HG02763 (cell line): Measurements from ENCODE around the gene FGF12.
A peak's percentile ranks its signal among the peaks of the same experiment; 100 is the strongest.

Experiments
- ATAC-seq: cut with Tn5 transposase; IDR thresholded peaks from one replicate; pipeline ENCODE4 v1.9.1; 2021; ENCODE audit warnings: mild to moderate bottlenecking, moderate library complexity; ENCODE audit not compliant: unreplicated experiment

Gene FGF12

GRCh38 chr3:192212335-192212734 is 515.0 kb downstream of the FGF12 start:
- ATAC-seq, result no peak

DNA sequence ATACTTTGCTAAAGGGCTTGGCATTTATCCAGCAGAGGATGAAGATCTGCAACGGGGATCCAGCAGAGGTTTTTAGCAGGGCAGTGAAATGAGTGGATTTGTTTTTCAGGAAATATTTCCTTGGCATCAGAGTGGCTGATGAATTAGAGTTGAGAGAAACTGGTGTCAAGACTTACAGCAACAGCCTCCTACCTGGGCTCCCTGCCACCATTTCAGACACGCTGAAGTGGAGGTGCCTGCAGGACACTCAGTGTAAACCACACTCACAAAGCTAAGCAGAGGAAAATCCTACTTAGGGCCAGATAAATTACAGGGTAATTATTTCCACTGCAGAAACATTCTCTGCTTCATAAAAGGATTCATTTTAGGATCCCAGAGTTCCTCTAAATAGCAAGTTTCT is 519.7 kb downstream of the FGF12 start:
- no peak for ATAC-seq

- no peak for ATAC-seq
Measured at GRCh38 chr3:192207239-192207638, 520.1 kb downstream of the FGF12 start.

GRCh38 chr3:192194085-192194484 is 533.3 kb downstream of the FGF12 start:
- no peak for ATAC-seq

- ATAC-seq, result peak; percentile 94
Measured at GRCh38 chr3:192188218-192188835, 539.0 kb downstream of the FGF12 start.

GRCh38 chr3:192187485-192188051 is 539.8 kb downstream of the FGF12 start:
- no peak for ATAC-seq

- no peak for ATAC-seq
Measured at GRCh38 chr3:192186498-192186897, 540.8 kb downstream of the FGF12 start.

- no peak for ATAC-seq
Measured at GRCh38 chr3:192186045-192186444, 541.3 kb downstream of the FGF12 start.

DNA sequence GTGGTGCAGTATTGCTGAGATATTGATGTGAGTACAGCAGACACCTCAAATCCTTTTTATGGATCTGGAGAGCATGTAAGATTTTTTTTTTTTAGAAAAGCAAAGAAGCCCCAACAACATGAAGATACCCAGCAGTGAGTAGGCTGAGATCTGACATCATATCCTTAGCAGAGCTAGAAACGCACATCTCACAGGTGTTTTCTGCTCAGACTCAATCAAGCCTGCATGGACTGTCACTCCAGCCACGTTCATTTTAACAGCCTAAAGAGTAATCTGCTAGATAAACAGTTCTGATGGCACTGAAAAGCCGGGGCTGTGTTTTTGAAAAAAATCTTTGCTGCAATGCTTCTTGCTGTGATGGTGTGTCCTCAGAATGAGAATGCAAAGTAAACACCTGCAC is 544.2 kb downstream of the FGF12 start:
- ATAC-seq, result peak; percentile 48

DNA sequence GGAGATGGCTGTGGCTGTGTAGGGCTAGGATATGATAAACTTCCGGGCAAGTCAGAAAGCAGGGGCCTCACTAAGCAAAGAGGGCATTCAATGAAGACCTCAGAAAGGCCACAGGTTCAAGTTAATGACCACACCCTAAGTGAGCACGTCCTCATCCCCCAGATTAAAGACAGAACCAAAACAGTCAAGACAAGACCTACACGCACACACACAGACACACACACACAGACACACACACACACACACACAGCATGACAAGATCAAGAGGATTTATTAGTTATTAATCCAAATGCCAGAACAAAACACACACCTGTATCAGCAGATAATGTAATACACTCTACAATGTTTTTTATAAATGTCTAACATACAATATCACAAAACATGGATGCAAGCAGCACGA is 546.2 kb downstream of the FGF12 start:
- ATAC-seq, result no peak

DNA sequence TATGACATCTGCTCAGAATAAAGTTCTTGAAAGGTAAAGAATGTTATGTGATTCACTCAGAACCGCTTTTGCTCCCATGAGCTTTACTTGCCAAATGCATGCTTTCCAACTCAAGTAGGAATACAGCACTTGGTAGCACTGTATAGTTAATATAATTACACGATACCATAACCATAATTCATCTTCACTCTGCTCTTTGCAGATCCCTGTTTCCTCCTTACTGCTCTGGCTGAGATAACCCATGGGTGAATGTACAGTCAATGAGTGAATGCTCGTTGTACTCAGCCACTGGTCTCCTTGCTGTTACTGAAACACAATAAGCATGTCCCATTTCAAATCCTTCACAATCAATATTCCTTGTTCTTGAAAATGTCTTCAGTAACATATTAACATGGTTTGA is 550.0 kb downstream of the FGF12 start:
- no peak for ATAC-seq

DNA sequence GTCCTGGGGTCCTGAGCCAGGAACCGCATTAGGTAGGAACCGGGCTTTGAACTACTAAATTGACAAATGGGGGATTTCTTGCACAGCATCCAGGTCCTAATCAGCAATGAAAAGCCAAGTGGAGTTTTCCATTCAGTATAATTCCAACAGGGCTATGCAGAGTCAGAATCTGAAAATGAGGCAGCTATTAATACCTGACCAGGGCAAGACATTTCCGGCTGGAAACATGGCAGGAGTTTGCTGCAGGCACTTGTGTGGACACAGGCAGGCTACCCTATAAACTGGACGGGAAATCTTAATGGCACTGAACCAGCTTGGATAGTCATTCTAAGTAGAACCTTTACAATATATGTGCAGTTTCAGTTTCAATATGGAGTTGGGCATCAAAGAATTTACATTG is 553.1 kb downstream of the FGF12 start:
- ATAC-seq, result no peak

DNA sequence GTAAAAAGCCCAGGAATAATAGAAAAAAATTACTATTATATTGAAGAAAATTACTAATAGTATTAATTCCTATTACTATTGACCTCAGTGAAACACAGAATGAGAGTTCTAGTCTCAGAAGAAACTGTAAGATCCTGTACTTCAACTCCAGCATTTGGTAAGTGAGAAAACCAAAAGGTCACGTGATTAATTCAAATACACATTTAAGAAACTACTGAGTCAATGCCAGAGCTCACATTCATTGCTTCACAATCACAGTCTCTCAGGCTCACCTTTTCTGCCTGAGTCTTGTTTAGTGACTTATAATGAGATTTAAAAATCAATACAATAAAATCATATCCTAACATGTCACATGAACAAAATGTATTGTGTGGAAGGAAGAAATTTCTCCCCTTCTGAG is 556.1 kb downstream of the FGF12 start:
- ATAC-seq, result no peak

GRCh38 chr3:192170659-192171058 is 556.7 kb downstream of the FGF12 start:
- no peak for ATAC-seq

GRCh38 chr3:192170031-192170430 is 557.3 kb downstream of the FGF12 start:
- no peak for ATAC-seq

DNA sequence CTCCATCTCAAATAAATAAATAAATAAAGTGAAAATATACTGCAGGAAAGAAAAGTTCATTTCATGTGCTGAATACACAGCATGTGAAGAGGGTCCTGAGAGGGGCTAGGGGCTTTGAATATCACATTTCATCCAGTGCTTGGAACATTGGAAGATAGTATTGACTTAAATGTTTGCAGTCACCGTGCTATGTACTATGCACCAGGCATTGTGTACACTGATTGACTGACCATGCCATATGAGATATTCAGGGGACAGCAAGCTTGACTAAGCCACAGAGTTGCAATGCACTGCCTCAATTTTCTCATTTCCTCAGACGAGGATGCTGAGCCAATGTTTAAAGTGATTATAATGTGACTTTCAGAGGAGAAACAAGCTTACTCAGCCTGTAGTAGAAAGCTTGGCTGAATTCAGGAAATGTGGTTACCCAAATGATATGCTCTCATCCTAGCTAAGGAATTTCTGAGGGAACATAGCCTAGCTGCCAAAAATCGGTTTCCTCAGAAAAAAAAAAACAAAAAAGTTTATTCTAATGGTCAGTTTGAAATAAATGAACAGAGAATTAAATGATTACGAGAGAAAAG is 557.9 kb downstream of the FGF12 start:
- no peak for ATAC-seq

DNA sequence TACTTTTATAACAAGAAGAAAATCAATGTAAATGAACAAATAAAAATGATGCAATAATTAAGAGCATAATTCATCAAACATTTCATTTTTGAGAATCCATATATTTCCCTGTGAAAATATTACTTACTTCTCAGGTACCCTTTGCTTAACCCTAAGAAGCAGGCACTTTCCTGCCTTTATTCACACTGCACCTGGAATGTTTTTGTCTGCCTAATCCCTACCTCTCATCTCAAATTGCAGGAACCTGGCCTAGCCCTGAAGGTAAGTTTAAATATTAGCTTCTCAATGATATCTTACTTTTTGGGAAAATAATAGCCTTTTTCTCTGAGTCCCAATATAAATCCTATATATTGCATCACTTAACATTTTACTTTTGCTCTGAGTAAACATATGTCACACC is 559.1 kb downstream of the FGF12 start:
- ATAC-seq, result no peak

DNA sequence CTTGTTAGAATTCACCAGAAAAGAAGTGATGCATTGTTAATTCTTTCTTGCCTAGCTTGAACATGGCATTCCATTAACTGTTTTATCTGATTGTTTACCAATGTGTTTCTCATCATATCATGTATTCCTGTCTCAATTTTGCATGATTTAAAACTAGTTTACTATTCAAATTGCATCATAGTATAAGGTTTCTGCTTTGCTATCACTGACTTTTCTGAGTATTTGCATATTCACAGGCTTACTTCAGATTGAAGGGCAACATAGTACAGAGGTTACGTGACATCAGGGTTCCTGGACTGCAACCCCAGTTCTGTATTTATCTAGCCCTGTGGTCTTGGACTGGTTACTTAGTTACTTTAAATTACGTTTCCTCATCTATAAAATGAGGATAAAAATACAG is 561.8 kb downstream of the FGF12 start:
- no peak for ATAC-seq

DNA sequence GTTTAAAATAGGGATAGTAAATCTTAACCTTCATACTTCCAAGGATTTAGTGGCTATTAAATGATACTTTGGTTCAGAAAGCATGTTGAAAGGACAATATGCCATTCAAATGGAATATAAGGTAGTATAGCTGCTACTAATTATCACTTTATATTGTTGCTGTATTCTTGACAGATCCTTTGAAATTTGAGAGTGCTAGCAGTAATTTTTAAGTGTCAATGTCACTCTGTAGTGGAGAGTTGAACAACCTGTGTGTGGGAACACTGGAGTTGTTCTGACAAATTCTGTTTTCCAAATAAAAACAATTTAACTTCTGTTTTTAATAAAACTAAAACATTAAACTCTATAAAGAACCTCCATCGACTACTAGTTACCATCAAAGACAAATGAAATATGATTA is 565.7 kb downstream of the FGF12 start:
- no peak for ATAC-seq

GRCh38 chr3:192156382-192156781 is 571.0 kb downstream of the FGF12 start:
- no peak for ATAC-seq

DNA sequence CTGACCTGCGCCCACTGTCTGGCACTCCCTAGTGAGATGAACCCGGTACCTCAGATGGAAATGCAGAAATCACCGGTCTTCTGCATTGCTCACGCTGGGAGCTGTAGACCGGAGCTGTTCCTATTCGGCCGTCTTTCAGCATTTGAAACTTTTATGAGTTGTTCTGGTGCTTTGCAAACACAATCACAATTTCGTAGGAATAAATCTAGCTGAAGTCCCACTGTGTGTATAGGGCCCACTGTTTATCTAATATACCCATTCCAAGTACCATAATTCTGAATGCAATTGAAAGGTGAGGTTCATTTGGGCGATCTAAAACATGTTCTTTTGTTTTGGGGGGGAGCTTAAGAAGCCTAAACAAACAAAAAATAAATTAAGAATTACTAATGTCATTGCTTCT is 572.1 kb downstream of the FGF12 start:
- no peak for ATAC-seq

GRCh38 chr3:192133271-192133670 is 594.1 kb downstream of the FGF12 start:
- ATAC-seq, result no peak
